GM18519 (cell line): ENCODE measurements around the gene MANEA.
"Not testable (repeated sequence)": the region's sequence is repeated elsewhere in the genome, so short reads cannot be mapped to it uniquely, and the experiment has no call there.

Source experiments
- ATAC-seq: cut with Tn5 transposase; IDR thresholded peaks from one replicate; pipeline ENCODE4 v1.9.1; 2021; ENCODE audit warnings: mild to moderate bottlenecking, moderate library complexity; ENCODE audit not compliant: unreplicated experiment, low FRiP score

Gene MANEA

DNA sequence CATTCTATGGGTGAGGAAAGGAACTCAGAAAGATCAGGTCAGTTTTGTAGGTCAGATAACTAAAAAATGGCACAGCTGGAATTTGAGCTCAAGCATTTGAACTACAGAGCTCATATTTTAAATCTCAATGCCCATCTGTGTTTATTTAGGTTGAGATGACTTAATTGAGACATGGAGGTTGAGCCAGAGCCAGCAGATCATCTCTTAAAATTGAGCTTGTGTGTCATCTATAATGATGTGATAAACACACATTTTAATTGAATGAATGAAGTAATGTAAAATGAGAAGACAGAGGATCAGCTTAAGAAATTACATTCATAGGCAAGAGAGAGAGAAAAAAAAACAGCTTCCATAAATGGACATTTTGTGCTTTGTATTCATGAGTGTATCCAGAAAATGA, 3.7 kb downstream of the MANEA start:
- no peak for ATAC-seq

DNA sequence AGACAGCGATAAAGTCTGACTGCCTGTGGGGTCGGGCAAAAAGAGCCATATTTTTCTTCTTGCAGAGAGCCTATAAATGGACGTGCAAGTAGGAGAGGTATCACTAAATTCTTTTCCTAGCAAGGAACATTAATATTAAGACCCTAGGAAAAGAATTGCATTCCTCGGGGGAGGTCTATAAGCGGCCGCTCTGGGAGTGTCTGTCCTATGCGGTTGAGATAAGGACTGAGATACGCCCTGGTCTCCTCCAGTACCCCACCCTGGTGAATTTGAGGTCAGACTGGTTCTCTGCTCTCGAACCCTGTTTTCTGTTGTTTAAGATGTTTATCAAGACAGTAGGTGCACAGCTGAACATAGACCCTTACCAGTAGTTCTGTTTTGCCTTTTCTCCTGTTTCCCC, 6.9 kb downstream of the MANEA start:
- ATAC-seq, result not testable (repeated sequence)

DNA sequence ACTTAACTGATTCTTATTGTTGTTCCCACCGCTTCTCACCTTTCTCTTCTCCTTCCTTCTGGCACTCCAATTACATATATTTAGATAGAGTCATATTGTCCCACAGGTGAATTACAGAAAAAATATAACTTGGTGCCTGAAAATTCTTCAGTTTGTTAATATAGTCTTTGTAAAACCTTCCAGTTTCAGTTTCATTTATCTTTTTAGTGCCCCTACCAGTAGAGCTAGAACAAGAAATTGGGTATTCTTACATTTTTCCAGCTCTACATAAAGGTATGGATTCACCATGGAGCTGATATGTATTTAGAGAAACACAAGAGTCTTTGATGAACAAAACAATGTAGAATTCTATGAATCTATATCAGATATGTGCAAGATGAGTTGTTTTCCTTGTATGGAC, 10.7 kb downstream of the MANEA start:
- ATAC-seq, result no peak

DNA sequence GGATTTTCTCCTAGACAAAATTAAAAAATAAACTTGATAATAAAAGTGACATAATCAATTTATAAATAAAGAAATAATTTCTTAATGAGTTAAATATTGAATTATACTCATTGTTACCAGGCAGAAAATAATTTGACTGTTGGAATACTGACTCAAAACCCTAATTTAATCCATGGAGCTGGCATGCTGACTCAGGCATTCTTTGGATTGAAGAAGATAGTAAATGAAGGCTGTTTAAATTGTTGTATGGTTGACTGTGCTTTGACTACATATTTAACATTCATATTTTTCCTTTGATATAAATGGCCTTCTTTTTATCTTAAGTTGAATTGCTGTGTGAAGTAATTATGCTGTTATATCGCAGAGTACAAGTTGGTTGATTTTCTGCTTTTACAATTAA, 11.7 kb downstream of the MANEA start:
- ATAC-seq, result no peak

DNA sequence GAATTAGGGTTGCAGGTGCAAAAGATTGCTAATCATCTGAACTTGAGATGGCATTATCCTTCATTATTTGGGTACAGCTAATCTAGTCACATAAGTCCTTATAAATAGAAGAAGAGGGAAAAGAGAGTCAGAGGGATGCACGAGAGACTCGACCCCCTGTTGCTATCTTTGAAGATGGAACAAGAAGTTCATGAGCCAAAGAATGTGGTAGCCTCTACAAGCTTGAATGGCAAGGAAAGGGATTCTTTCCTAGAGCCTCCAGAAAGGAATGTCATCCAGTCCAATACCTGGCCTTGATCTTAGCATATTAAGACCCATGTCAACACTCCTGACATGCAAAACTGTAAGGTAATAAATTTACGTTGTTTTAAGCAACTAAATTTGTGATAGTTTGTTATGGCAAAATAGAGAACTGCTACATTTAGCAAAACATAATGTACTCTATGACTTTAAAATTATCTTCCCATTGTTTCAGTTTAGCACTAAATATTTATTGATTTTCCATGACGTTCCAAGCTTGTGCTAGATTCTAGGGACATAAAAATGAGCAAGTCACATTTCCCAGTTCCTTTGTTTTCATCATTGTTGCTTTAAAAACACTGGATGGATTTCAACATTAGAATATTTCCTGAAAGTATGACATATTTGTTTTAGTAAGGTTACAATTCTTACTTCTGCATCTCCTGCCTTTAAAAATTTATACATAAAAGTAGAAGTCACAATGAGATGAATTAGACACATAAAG, 12.7 kb downstream of the MANEA start:
- no peak for ATAC-seq

DNA sequence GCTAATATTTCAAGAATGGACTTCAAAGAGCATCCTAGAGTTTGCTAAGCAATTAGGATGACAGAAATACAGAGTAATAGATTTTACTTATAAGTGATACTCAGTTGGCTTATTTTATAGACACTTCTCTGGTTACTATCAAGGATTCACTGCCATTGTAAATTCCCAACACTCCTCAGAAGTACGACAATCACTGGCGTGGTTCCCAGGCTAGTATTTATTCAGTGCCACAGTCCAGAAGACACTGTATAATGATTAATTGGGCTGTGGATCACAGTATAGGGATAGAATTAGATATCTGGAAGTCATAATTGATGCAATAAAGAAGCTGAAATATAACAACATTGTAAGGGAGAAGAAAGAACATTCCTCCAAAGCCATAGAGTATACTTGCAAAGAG, 15.7 kb downstream of the MANEA start:
- no peak for ATAC-seq

DNA sequence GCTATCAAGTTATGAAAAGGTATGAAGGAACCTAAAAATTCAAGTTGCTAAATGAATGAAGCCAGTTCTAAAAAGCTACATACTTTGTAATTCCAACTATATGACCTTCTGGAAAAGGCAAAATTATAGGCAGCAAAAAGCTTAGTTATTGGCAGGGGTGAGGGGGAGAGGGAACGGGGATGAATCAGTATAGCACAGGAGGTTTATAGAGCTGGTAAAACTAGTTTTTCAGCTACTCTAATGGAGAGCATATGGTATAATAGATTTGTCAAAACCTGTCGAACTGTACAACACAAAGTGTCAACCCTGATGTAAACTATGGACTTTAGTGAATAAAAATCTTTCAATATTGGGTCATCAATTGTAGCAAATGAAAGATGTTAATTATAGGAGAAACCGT, 18.7 kb downstream of the MANEA start:
- no peak for ATAC-seq

DNA sequence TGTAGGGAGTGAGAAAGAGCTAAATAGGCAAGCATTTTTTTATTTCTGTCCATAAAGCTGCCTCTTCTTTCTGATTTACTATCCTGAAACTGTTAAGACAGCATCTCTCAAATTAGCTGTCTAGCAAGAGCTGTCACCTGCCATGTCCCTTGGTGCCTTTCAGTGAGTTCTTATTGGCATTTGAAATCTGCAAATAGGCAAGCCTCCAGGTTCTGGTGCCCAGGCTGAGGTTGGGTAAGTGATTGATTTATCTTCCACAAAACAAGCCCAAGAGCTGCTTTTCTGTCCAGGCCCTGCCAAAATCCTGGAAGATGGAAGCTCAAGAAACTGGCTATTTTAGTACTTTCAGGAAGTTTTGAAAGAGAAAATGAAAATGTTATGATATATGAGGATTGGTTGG, 22.4 kb downstream of the MANEA start:
- no peak for ATAC-seq

DNA sequence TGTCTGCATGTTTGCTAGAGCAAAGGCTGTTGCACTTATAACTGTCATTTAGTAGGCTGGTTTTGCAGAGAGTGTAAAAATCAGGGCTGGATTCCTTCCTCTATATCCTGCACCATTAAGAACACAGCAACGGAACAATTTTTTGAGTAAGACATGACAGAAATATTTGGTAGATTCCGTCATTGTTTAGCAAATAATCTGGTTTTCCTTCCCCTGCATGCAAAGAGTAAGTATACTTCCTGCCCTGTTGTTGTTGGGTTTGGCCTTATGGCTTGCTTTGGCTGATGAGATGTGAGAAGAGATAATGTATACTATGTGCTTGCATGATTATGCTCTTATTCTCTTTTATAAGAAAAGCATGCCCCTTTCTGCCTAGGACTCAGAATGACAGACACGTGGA, 23.8 kb downstream of the MANEA start:
- no peak for ATAC-seq

DNA sequence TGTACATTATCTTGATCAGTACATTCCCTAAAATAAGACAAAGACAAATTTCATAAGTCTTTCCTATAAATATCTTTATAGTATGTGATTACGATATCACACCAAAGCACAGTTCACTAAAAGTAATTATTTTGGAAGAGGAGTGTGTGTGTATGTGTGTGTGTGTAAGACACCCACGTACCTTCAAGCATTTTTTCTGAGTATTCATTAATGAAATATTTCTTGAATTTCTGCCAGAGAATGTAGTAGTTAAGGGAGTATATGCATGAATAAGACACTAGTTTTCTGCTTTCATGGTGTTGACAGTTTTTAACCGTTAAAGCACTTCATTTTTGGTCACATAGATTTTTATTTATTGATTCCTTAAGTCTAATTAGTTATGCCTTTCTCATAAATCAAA, 36.8 kb downstream of the MANEA start:
- no peak for ATAC-seq

DNA sequence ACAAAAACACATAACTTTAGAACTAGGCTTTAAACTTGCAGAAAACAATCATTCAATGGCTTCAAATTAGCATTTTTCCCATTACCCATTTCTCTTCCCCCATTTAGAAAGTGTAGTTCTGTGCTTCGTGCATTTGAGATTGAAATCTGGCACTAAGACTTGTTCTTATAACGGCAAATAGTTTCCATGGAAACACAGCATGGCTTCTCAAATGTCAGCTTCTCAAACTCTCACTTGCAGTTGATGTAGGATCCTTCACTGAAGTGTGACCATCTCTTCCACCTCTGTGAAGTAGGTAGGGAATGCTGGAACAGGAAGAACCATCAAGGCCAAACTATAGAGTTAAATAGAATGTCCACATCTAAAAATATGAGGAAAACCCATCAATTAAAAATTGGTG, 52.2 kb downstream of the MANEA start:
- ATAC-seq, result no peak

DNA sequence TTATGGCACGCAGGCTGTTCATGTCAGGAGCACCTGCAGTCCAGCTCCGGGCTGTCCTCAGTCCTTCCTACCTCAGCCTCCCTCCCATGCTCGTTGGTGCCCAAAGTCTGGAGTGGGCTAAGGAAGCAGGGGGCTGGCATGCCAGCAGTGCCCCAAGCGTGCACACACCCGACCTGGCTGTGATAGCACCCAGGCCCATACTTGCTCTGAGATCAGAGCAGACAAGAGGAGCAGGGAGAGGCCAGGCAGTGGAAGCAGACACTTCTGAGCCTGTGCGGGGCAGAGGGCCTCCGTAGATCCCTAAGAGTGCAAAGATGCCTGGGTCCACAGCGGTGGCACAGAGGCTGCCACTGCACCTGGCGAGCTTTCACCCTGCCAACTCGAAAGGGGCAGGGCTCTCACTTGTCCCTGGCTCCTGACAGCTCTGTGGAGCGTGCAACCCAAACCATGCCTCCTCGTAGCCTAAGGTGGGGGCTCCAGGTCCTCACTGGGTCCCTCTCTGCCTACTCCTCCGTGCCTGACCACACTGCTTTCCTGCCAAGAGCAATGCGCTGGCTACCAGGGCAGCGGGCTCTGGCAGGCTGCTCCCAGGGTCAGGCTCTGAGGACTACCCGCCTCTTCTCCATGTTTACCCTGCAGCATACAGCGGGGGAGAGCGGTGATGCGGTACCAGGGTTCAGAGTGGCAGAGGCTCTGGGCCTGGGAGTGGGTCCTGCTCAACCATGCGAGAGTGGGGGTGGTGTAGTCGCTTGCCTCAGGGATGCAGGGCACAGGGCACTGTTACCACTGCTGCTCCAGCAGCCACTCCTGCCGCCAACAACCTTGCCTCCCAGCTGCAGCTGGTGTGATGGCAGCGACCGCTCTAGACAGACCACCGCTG, 59.5 kb downstream of the MANEA start:
- no peak for ATAC-seq

DNA sequence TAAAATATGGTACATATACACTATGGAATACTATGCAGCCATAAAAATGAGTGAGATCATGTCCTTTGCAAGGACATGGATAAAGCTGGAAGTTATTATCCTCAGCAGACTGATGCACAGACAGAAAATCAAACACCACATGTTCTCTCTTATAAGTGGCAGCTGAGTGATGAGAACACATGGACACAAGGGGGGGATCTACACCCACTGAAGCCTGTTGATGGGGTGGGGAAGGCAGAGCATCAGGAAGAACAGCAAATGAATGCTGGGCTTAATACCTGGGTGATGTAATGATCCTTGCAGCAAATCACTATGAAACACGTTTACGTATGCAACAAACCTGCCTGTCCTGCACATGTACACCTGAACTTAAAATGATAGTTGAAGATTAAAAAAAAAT, 71.3 kb downstream of the MANEA start:
- ATAC-seq, result no peak

DNA sequence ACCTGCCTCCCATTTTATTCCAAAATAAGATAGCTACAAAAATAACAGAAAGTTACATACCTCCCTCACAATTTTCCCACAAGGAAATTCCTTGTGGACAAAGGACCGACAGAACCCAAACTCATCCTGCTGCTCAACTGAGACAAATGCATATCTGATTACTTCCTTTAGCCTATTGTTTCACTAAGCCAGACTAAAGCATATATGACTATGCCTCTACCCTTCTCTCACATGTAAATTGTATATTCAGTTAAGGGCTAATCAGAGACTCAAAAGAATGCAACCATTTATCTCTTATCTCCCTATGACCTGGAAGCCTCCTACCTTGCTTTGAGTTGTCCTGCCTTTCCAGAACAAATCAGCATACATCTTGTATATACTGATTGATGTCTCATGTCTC, 72.1 kb downstream of the MANEA start:
- no peak for ATAC-seq

DNA sequence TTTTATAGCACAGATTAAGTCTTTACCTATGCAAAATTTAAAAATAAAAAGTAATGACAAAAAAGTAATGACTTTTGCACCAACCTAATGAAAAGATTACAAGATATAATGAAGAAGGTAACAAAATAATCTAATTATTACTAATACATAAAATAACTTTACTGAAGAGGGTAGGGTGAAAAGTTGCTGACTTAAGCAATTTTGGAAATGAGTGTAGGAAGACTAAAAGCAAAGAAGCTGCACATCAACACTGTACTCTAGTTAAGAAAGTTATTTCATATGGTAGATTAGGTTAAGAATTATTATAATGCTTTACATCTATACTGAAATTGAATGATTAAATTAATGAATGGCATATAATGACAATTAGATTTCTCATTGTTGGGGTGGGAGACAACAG, 76.8 kb downstream of the MANEA start:
- ATAC-seq, result no peak

DNA sequence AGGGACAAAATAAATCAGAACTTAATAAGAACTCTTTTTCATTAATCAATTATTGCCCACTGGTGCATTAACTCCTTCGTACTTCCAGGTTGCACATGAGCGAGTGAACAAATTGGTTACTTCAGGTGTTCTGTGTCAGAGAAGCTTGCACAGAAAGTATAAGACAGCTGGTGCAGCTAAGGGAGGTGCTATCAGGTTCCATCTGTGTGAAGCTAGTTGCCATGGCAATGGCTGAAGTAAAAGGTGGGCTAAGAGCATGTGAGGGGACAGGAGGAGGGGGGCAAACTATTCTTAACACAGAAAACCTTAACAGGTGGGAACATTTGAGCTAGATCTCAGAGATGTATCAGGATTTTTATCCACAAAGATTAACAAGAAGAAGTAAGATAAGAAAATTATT, 81.6 kb downstream of the MANEA start:
- ATAC-seq, result no peak
